Astrocyte of the spinal cord (primary cell): ENCODE results near the gene HERC3.

ENCODE experiments used
- DNase-seq: peaks from one replicate; pipeline ENCODE4 v3.0.0; 2011; ENCODE audit warnings: low read depth, low spot score
- H3K4me3 ChIP-seq: 2 replicates; pipeline ENCODE4 v1.5.1; 2011; ENCODE audit warnings: low read depth, mild to moderate bottlenecking, low read length, moderate library complexity
- CTCF ChIP-seq: IDR thresholded peaks from 2 replicates; pipeline ENCODE4 v1.5.1; 2012; ENCODE audit warnings: low read depth, mild to moderate bottlenecking, low read length, inconsistent platforms
- in situ Hi-C: cut with HindIII; loops from 2 replicates; pipeline ENCODE4 v1.10.0; 2017; ENCODE audit warnings: low sequenced_read_pairs

Gene HERC3

GRCh38 chr4:88575186-88575585, 17.1 kb upstream of the HERC3 start:
- no peak for DNase-seq
- no peak for TF ChIP-seq CTCF
- in situ Hi-C loops: no loop called here
- H3K4me3 ChIP-seq: no peak overlapping the region

- no peak for TF ChIP-seq CTCF
- in situ Hi-C loops: no loop called here
- no peak for DNase-seq
- H3K4me3 ChIP-seq: no peak overlapping the region
Measured at GRCh38 chr4:88582493-88582892, 9.8 kb upstream of the HERC3 start.

- TF ChIP-seq CTCF: no peak
- no peak overlapping the region for H3K4me3 ChIP-seq
- in situ Hi-C loops: no loop called here
- DNase-seq: no peak
Measured at GRCh38 chr4:88583631-88584470, 8.4 kb upstream of the HERC3 start.

GRCh38 chr4:88584471-88584900, 7.8 kb upstream of the HERC3 start:
- H3K4me3 ChIP-seq: no peak overlapping the region
- in situ Hi-C loops: no loop called here
- no peak for DNase-seq
- no peak for TF ChIP-seq CTCF

GRCh38 chr4:88585917-88586316, 6.4 kb upstream of the HERC3 start:
- TF ChIP-seq CTCF: no peak
- no peak overlapping the region for H3K4me3 ChIP-seq
- DNase-seq: no peak
- in situ Hi-C loops: no loop called here

- in situ Hi-C loops: no loop called here
- no peak overlapping the region for H3K4me3 ChIP-seq
- DNase-seq: no peak
- no peak for TF ChIP-seq CTCF
Measured at GRCh38 chr4:88587306-88587705, 5.0 kb upstream of the HERC3 start.
